GDM1 (cell line): ENCODE measurements around the gene CIB4.

Experiments used
- DNase-seq: peaks from one replicate; lab custom pipeline; 2025; lab: John Stamatoyannopoulos, UW

Gene CIB4

GRCh38 chr2:26642429-26642828 lies 1.3 kb upstream of the CIB4 start:
- DNase-seq = no peak

GRCh38 chr2:26640331-26640745 lies 828 bp downstream of the CIB4 start:
- DNase-seq = no peak

- no peak for DNase-seq
These were observed 1.4 kb downstream of the CIB4 start for GRCh38 chr2:26639685-26640243.

- DNase-seq = no peak
These were observed 3.3 kb downstream of the CIB4 start for GRCh38 chr2:26637811-26638310.

- no peak for DNase-seq
These were observed 4.2 kb downstream of the CIB4 start for GRCh38 chr2:26636935-26637334.

- no peak for DNase-seq
These were observed 5.8 kb downstream of the CIB4 start for GRCh38 chr2:26635401-26635800.

GRCh38 chr2:26634636-26635230 lies 6.4 kb downstream of the CIB4 start:
- DNase-seq = no peak

GRCh38 chr2:26633993-26634595 lies 7.1 kb downstream of the CIB4 start:
- DNase-seq = no peak

GRCh38 chr2:26633351-26633945 lies 7.7 kb downstream of the CIB4 start:
- DNase-seq = no peak

GRCh38 chr2:26632624-26633185 lies 8.5 kb downstream of the CIB4 start:
- no peak for DNase-seq

GRCh38 chr2:26631401-26632170 lies 9.6 kb downstream of the CIB4 start:
- DNase-seq = no peak

- DNase-seq = no peak
These were observed 10.4 kb downstream of the CIB4 start for GRCh38 chr2:26630669-26631360.

- no peak for DNase-seq
These were observed 10.9 kb downstream of the CIB4 start for GRCh38 chr2:26630235-26630634.

- no peak for DNase-seq
These were observed 11.4 kb downstream of the CIB4 start for GRCh38 chr2:26629751-26630150.

GRCh38 chr2:26629346-26629630 lies 11.9 kb downstream of the CIB4 start:
- no peak for DNase-seq

- no peak for DNase-seq
These were observed 12.4 kb downstream of the CIB4 start for GRCh38 chr2:26628561-26629345.

- no peak for DNase-seq
These were observed 13.6 kb downstream of the CIB4 start for GRCh38 chr2:26627350-26628105.

GRCh38 chr2:26626606-26627005 lies 14.6 kb downstream of the CIB4 start:
- no peak for DNase-seq

GRCh38 chr2:26623541-26624495 lies 17.3 kb downstream of the CIB4 start:
- DNase-seq = no peak
